ENCODE measurements around the gene AP2A2. TPM values are rescaled to one million over a fixed set of nuclear protein-coding genes. Genes with fewer than 3 reads are reported as not detected.

The AP2A2 gene
- total and polyA plus RNA-seq, 2 of the 4 experiments (the other 2 are of a cell fraction): 19.9 to 49.0 TPM

DNA sequence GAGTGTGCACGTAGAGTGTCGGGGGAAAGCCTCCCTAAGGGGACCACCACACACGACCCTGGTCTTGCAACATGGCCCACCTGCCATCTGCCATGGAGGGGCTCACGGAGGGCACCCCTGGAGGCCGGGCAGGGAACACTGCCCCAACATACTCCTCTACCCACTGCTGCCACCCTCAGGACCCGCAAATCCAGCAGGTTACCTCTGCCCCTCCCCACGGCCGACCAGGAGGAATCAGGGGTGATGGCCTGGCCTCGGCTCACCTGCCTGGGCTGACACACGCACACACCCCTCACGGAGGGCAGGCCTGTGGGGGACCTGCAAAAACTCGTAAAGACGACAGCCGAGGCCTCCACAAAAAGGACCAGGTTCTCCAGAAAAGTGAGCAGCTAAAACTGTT is 45.2 kb upstream of the AP2A2 start:
- no peaks in the 10 kb centered on the region for H3K79me1 ChIP-seq (ENCODE audit: low read depth in 1 of 2, low read length in 2 of 2)
- ChIA-PET CTCF (no interaction called here), POLR2A (ENCODE audit: unreplicated experiment) (no interaction called here)
- dilution Hi-C loops (cut with HindIII; ENCODE audit: low sequenced_read_pairs, unreplicated experiment): no loop called here
- no peak overlapping the region for H3K56ac ChIP-seq (ENCODE audit: extremely low read depth, insufficient read depth, low read length)
- no peak overlapping the region for H2BK15ac ChIP-seq (ENCODE audit: low read depth, low read length)
- DNase-seq (no peak), ATAC-seq (ENCODE audit: low read depth) (no peak)
- intact Hi-C loops (cut with micrococcal nuclease): no loop called here
- peak overlapping the region; percentile 37 for H2AK9ac ChIP-seq (replicated peaks; ENCODE audit: low read depth, low read length, poor library complexity)
- H2BK120ac ChIP-seq (ENCODE audit: low read depth, low read length): no peak overlapping the region
- no peak overlapping the region for H2BK5ac ChIP-seq (ENCODE audit: low read depth, low read length, poor library complexity, severe bottlenecking)
- in situ Hi-C loops (cut with MboI; ENCODE audit: low sequenced_read_pairs): no loop called here
- no peak overlapping the region for H3K4me2 ChIP-seq (ENCODE audit: low read depth, low read length)
- H3K9me3 ChIP-seq (ENCODE audit: control insufficient read depth, insufficient read depth, low read length): no peaks in the 10 kb centered on the region
- H3K4ac ChIP-seq (ENCODE audit: low read depth, low read length): no peak overlapping the region
- no peak overlapping the region for H3K9ac ChIP-seq (ENCODE audit: low read depth, low read length)
- no peak overlapping the region for H4K91ac ChIP-seq (ENCODE audit: insufficient read depth, low read depth, low read length)
- no peak overlapping the region for H2BK20ac ChIP-seq (ENCODE audit: low read depth, low read length)
- H3K27me3 ChIP-seq (ENCODE audit: control insufficient read depth, insufficient read depth, low read length): no peaks in the 10 kb centered on the region
- H3K36me3 ChIP-seq (ENCODE audit: control insufficient read depth, insufficient read depth, low read length): peaks cover 12% of the 10 kb centered on the region
- H3K4me1 ChIP-seq (ENCODE audit: control insufficient read depth, insufficient read depth, low read length): no peaks in the 10 kb centered on the region; the same call in 1 of the 2 replicates
- BruUV-seq (replicated peaks): no TSS peak
- no peak overlapping the region for H3K27ac ChIP-seq (ENCODE audit: insufficient read depth, low read length)
- no peak overlapping the region for H3K4me3 ChIP-seq (ENCODE audit: insufficient read depth, low read depth, low read length)
- H3K14ac ChIP-seq (replicated peaks; ENCODE audit: low read depth, low read length): no peak overlapping the region
- no peak overlapping the region for H4K5ac ChIP-seq (ENCODE audit: low read depth, low read length)
- no peak overlapping the region for H3K18ac ChIP-seq (ENCODE audit: low read depth, low read length)
- WGBS, 2 experiments (ENCODE audit: extremely low coverage in 2 of 2, insufficient read length in 1 of 2): no CpG with 5 or more reads among the region's 14 CpGs
- H3K23ac ChIP-seq (ENCODE audit: low read depth, low read length): no peak overlapping the region
- H3K9me1 ChIP-seq (ENCODE audit: insufficient read depth, low read length): no peaks in the 10 kb centered on the region; the same call in 1 of the 2 replicates
- no peak overlapping the region for H2AFZ ChIP-seq (replicated peaks; ENCODE audit: low read length, poor library complexity)
- H4K8ac ChIP-seq (ENCODE audit: low read depth in 2 of 2, low read length in 2 of 2): no peak overlapping the region
- H4K20me1 ChIP-seq (ENCODE audit: insufficient read depth, low read length): no peaks in the 10 kb centered on the region; the same call in 1 of the 2 replicates
- H2AK5ac ChIP-seq (ENCODE audit: low read depth, low read length): no peak overlapping the region
- TF ChIP-seq MXI1 (IDR thresholded peaks at IDR 0.05; ENCODE audit: borderline replicate concordance, low read depth, low read length) (no peak), NFE2L2 (IDR thresholded peaks at IDR 0.05; ENCODE audit: low read depth, low read length) (no peak), RCOR1 (IDR thresholded peaks at IDR 0.05; ENCODE audit: insufficient replicate concordance, low read length) (no peak), SMC3 (IDR thresholded peaks at IDR 0.05; ENCODE audit: low read depth, low read length) (no peak), MAFK (IDR thresholded peaks at IDR 0.05; ENCODE audit: low read depth, low read length) (no peak), RFX5 (IDR thresholded peaks at IDR 0.05; ENCODE audit: low read depth, low read length) (no peak), MAZ (IDR thresholded peaks at IDR 0.05; ENCODE audit: borderline replicate concordance, low read depth, low read length) (no peak), RAD21 (IDR thresholded peaks at IDR 0.05; ENCODE audit: low read length) (no peak), BHLHE40 (IDR thresholded peaks at IDR 0.05; ENCODE audit: low read depth, low read length) (no peak), CEBPB (IDR thresholded peaks at IDR 0.05; ENCODE audit: low read depth, low read length) (no peak), POLR2A (IDR thresholded peaks at IDR 0.05; ENCODE audit: low read depth, low read length) (no peak), CHD1 (IDR thresholded peaks at IDR 0.05; ENCODE audit: low read depth, low read length) (no peak), FOS (IDR thresholded peaks at IDR 0.05; ENCODE audit: low read depth, low read length) (no peak)
- TF ChIP-seq, protein P1, sequence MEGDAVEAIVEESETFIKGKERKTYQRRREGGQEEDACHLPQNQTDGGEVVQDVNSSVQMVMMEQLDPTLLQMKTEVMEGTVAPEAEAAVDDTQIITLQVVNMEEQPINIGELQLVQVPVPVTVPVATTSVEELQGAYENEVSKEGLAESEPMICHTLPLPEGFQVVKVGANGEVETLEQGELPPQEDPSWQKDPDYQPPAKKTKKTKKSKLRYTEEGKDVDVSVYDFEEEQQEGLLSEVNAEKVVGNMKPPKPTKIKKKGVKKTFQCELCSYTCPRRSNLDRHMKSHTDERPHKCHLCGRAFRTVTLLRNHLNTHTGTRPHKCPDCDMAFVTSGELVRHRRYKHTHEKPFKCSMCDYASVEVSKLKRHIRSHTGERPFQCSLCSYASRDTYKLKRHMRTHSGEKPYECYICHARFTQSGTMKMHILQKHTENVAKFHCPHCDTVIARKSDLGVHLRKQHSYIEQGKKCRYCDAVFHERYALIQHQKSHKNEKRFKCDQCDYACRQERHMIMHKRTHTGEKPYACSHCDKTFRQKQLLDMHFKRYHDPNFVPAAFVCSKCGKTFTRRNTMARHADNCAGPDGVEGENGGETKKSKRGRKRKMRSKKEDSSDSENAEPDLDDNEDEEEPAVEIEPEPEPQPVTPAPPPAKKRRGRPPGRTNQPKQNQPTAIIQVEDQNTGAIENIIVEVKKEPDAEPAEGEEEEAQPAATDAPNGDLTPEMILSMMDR (conservative IDR thresholded peaks at IDR 0.05; ENCODE audit: low read depth, low read length): no peak
- TF ChIP-seq, protein P2, sequence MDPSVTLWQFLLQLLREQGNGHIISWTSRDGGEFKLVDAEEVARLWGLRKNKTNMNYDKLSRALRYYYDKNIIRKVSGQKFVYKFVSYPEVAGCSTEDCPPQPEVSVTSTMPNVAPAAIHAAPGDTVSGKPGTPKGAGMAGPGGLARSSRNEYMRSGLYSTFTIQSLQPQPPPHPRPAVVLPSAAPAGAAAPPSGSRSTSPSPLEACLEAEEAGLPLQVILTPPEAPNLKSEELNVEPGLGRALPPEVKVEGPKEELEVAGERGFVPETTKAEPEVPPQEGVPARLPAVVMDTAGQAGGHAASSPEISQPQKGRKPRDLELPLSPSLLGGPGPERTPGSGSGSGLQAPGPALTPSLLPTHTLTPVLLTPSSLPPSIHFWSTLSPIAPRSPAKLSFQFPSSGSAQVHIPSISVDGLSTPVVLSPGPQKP (IDR thresholded peaks at IDR 0.05; ENCODE audit: borderline replicate concordance, low read depth, low read length): no peak
- TF ChIP-seq, protein P3, sequence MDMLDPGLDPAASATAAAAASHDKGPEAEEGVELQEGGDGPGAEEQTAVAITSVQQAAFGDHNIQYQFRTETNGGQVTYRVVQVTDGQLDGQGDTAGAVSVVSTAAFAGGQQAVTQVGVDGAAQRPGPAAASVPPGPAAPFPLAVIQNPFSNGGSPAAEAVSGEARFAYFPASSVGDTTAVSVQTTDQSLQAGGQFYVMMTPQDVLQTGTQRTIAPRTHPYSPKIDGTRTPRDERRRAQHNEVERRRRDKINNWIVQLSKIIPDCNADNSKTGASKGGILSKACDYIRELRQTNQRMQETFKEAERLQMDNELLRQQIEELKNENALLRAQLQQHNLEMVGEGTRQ (IDR thresholded peaks at IDR 0.05; ENCODE audit: low read depth, low read length): no peak

Measured in IMR-90 (cell line).